ENCODE measurements around the gene TTC13.

GRCh38 chr1:231011963-231012362, 33.3 kb upstream of the TTC13 start:
- no peak for TF ChIP-seq MAX (IDR thresholded peaks at IDR 0.05; ENCODE audit: low read depth)
- TF ChIP-seq YY1 (IDR thresholded peaks at IDR 0.05; ENCODE audit: low read depth): no peak
- TF ChIP-seq REST (IDR thresholded peaks at IDR 0.05; ENCODE audit: low read depth, low read length): no peak
- no peak for TF ChIP-seq CTCF (IDR thresholded peaks at IDR 0.05)
- no peak for TF ChIP-seq POLR2AphosphoS5 (IDR thresholded peaks at IDR 0.05; ENCODE audit: low read depth, low read length)
- TF ChIP-seq RCOR1 (IDR thresholded peaks at IDR 0.05; ENCODE audit: low read length): no peak
- TF ChIP-seq RXRA (IDR thresholded peaks at IDR 0.05; ENCODE audit: borderline replicate concordance, low read depth): no peak
- no peak for TF ChIP-seq EZH2phosphoT487 (IDR thresholded peaks at IDR 0.05; ENCODE audit: borderline replicate concordance, low read depth)
- TF ChIP-seq USF2 (IDR thresholded peaks at IDR 0.05; ENCODE audit: borderline replicate concordance, low read depth, low read length): no peak
- TF ChIP-seq RFX5 (IDR thresholded peaks at IDR 0.05; ENCODE audit: low read length): no peak

Data from SK-N-SH (cell line).